HG02970 (cell line): ENCODE measurements around the gene CMTM1.

ENCODE experiments used
- ATAC-seq: cut with Tn5 transposase; IDR thresholded peaks from one replicate; pipeline ENCODE4 v1.9.1; 2021; ENCODE audit warnings: mild to moderate bottlenecking, moderate library complexity, moderate number of reproducible peaks; ENCODE audit not compliant: unreplicated experiment, low FRiP score

The CMTM1 gene

GRCh38 chr16:66566051-66566901, at the start of gene CMTM1:
Gene CMTM1, plus strand, starts transcription at chr16:66566439. Its CDS starts 75 bp downstream, at chr16:66566514.
- no peak for ATAC-seq

- ATAC-seq, result peak; percentile 10
These were observed 49.8 kb upstream of the CMTM1 start for GRCh38 chr16:66516509-66516807.

- ATAC-seq, result peak; percentile 97
These were observed 49.2 kb upstream of the CMTM1 start for GRCh38 chr16:66516808-66517585.

- ATAC-seq, result no peak
These were observed 48.5 kb upstream of the CMTM1 start for GRCh38 chr16:66517586-66518263.

- no peak for ATAC-seq
These were observed 46.5 kb upstream of the CMTM1 start for GRCh38 chr16:66519482-66520373.

- ATAC-seq, result no peak
These were observed 45.7 kb upstream of the CMTM1 start for GRCh38 chr16:66520406-66521170.

GRCh38 chr16:66521252-66521713, 45.0 kb upstream of the CMTM1 start:
- no peak for ATAC-seq

- ATAC-seq, result no peak
These were observed 44.1 kb upstream of the CMTM1 start for GRCh38 chr16:66521951-66522771.

GRCh38 chr16:66522816-66523590, 43.2 kb upstream of the CMTM1 start:
- ATAC-seq, result no peak

- ATAC-seq, result no peak
These were observed 42.3 kb upstream of the CMTM1 start for GRCh38 chr16:66523861-66524354.

- ATAC-seq, result peak; percentile 55
These were observed 41.6 kb upstream of the CMTM1 start for GRCh38 chr16:66524601-66525164.

GRCh38 chr16:66525396-66526180, 40.7 kb upstream of the CMTM1 start:
- no peak for ATAC-seq

GRCh38 chr16:66528294-66528693, 37.9 kb upstream of the CMTM1 start:
- no peak for ATAC-seq

- no peak for ATAC-seq
These were observed 36.8 kb upstream of the CMTM1 start for GRCh38 chr16:66529475-66529874.

GRCh38 chr16:66534376-66534799, 31.9 kb upstream of the CMTM1 start:
- ATAC-seq, result no peak

- ATAC-seq, result no peak
These were observed 29.7 kb upstream of the CMTM1 start for GRCh38 chr16:66536525-66536924.
